ENCODE data around the gene UNCX. TPM values are rescaled to one million over a fixed set of nuclear protein-coding genes. Genes with fewer than 3 reads are reported as not detected.

The UNCX gene
- total RNA-seq, 1 donor from 2014 or later = 1.7 TPM

GRCh38 chr7:1252540-1253090, 19.9 kb downstream of the UNCX start:
- H3K4me3 ChIP-seq (ENCODE audit: low read depth, low read length) = no peak overlapping the region
- no peak for DNase-seq (ENCODE audit: low read depth)
- TF ChIP-seq CTCF (conservative IDR thresholded peaks at IDR 0.05; ENCODE audit: low read depth, low read length) = no peak

- DNase-seq (ENCODE audit: low read depth) = no peak
- H3K4me3 ChIP-seq (ENCODE audit: low read depth, low read length) = no peak overlapping the region
- TF ChIP-seq CTCF (conservative IDR thresholded peaks at IDR 0.05; ENCODE audit: low read depth, low read length) = no peak
Measured at GRCh38 chr7:1253681-1254181, 21.1 kb downstream of the UNCX start.

GRCh38 chr7:1254281-1255079, 21.8 kb downstream of the UNCX start:
- H3K4me3 ChIP-seq (ENCODE audit: low read depth, low read length) = no peak overlapping the region
- TF ChIP-seq CTCF (conservative IDR thresholded peaks at IDR 0.05; ENCODE audit: low read depth, low read length) = no peak
- DNase-seq (ENCODE audit: low read depth) = no peak

- TF ChIP-seq CTCF (conservative IDR thresholded peaks at IDR 0.05; ENCODE audit: low read depth, low read length) = no peak
- no peak for DNase-seq (ENCODE audit: low read depth)
- H3K4me3 ChIP-seq (ENCODE audit: low read depth, low read length) = no peak overlapping the region
Measured at GRCh38 chr7:1255080-1255816, 22.6 kb downstream of the UNCX start.

- no peak for TF ChIP-seq CTCF (conservative IDR thresholded peaks at IDR 0.05; ENCODE audit: low read depth, low read length)
- no peak for DNase-seq (ENCODE audit: low read depth)
- H3K4me3 ChIP-seq (ENCODE audit: low read depth, low read length) = no peak overlapping the region
Measured at GRCh38 chr7:1255817-1256340, 23.2 kb downstream of the UNCX start.

GRCh38 chr7:1256621-1257020, 23.9 kb downstream of the UNCX start:
- no peak overlapping the region for H3K4me3 ChIP-seq (ENCODE audit: low read depth, low read length)
- no peak for TF ChIP-seq CTCF (conservative IDR thresholded peaks at IDR 0.05; ENCODE audit: low read depth, low read length)
- DNase-seq (ENCODE audit: low read depth) = no peak

All from epithelial cell of proximal tubule (primary cell).